Epithelial cell of proximal tubule (primary cell): ENCODE results near the gene TAT. TPM values are rescaled to one million over a fixed set of nuclear protein-coding genes. Genes with fewer than 3 reads are reported as not detected.

ENCODE experiments used
- DNase-seq: peaks from one replicate; pipeline ENCODE4 v3.0.0-alpha.2; 2011; ENCODE audit warnings: low read depth
- H3K4me3 ChIP-seq: 2 replicates; pipeline ENCODE4 v1.5.1; 2011; ENCODE audit warnings: low read depth, mild to moderate bottlenecking, low read length
- CTCF ChIP-seq: conservative IDR thresholded peaks from 2 replicates; pipeline ENCODE4 v1.5.1; 2012; ENCODE audit warnings: low read depth, mild to moderate bottlenecking, low read length
- total RNA-seq: library from RNA; depleted of rRNA; stranded (reverse); fragments of >200 nt; gene quantifications from 2 replicates; pipeline ENCODE4 v1.2.3, GENCODE V29; 2015

Gene TAT
- total RNA-seq, 1 donor from 2014 or later, result not detected

DNA sequence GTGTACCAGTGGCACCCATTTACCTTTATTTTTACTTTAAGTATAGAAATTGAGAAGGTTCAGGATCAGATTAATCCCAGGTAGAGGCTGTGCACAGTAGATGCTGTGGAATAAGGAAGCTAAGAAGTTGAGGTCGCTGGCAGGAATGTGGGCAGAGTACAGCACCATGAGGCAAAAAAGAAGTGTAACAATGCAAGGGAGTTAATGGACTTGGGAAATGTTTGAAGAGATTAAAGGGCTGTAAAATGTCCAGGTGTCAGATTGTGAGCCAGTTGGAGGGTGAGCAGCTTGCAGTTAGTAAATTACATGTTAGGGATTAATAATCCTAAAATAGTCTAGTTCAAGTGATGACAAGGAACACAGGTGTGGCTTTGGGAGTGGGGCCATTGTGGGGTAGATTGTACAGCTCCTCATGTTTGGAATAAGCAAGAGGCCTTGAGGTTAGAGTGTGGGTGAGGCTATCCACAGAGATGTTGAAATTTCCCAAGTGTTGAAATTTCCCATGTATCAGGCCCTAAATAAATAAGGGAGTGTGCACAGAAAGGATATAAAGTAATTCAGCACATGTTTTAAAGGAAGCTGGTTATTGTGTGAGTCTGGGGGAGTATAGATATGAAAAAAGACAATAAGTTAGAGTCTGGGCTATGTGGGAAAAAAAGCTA is 21.5 kb downstream of the TAT start:
- TF ChIP-seq CTCF, result no peak
- no peak overlapping the region for H3K4me3 ChIP-seq
- DNase-seq, result no peak

DNA sequence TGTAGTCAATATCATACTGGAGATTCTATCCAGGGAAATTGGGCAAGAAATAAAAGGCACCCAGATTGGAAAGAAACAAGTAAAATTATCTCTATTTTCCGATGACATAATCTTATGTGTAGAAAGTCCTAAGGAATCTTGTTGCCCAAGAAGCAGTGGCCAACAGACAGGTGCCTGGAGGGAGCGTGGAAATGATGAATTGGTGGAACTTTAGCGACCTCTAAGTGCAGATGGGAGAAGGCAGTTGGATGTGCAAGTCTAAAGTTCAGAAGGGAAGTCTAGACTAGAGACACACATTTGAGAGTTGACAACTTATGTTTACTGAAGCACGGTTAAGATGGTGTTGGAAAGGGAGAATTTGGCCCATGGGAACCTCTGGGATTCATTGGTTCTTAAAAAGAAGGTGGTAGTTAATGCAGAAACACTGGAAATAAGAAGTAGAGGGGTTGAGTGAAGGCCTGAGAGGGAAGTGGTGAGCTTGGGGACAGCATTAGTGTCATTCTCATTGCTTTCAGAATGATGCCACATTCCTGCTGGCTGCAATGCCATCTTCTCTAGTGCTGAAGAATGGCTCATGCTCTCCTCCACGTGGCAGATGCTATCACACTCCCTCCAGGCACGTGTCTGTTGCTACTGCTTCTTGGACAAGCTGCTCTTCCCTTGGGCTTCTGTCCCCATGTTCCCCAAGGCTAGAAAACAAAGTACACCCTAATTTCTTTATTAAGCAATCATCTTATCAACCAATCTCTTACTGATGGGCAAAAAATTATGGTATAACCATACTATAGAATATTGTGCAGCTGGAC is 24.0 kb downstream of the TAT start:
- H3K4me3 ChIP-seq, result no peak overlapping the region
- DNase-seq, result no peak
- peak; percentile 16 for TF ChIP-seq CTCF

DNA sequence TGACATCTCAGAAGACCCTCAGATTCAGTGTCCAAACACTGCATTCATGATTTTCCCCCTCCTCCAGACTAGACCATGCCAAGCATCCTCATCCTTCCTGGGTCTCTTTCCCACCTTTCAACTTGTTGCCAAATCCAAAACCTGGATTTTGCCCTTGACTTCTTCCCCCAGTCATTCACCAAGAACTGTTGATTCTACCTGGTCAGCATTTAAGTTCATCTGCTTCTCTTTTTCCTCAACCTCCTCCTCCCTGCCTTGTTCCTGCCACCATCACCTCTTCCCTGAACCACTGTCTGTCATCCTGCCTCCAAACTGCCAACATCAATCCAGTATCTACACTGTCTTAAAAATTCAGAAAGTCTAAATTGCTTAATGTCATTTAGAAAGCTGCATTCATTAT is 29.7 kb downstream of the TAT start:
- DNase-seq, result no peak
- no peak overlapping the region for H3K4me3 ChIP-seq
- no peak for TF ChIP-seq CTCF

- no peak overlapping the region for H3K4me3 ChIP-seq
- DNase-seq, result no peak
- TF ChIP-seq CTCF, result peak; percentile 50
These were observed 34.5 kb downstream of the TAT start for GRCh38 chr16:71542377-71542776.

- DNase-seq, result no peak
- no peak overlapping the region for H3K4me3 ChIP-seq
- TF ChIP-seq CTCF, result peak; percentile 82
These were observed 39.2 kb downstream of the TAT start for GRCh38 chr16:71537643-71538042.

- no peak for TF ChIP-seq CTCF
- no peak for DNase-seq
- H3K4me3 ChIP-seq, result no peak overlapping the region
These were observed 40.0 kb downstream of the TAT start for GRCh38 chr16:71536752-71537499.
